HG02623 (cell line): ENCODE measurements around the gene CHD2.
"Not testable (repeated sequence)": the region's sequence is repeated elsewhere in the genome, so short reads cannot be mapped to it uniquely, and the experiment has no call there.

Experiments
- ATAC-seq: cut with Tn5 transposase; IDR thresholded peaks from one replicate; pipeline ENCODE4 v1.9.1; 2021; ENCODE audit warnings: moderate library complexity; ENCODE audit not compliant: unreplicated experiment

CHD2 gene

GRCh38 chr15:92899948-92900730, at the start of gene CHD2:
Gene CHD2, plus strand, starts transcription at chr15:92900324. Its CDS starts 914 bp downstream, at chr15:92901238.
- ATAC-seq = peak; percentile 63

GRCh38 chr15:92853222-92853621, 46.9 kb upstream of the CHD2 start:
- no peak for ATAC-seq

GRCh38 chr15:92861742-92862141, 38.4 kb upstream of the CHD2 start:
- no peak for ATAC-seq

- no peak for ATAC-seq
Measured at GRCh38 chr15:92864127-92864814, 35.9 kb upstream of the CHD2 start.

- no peak for ATAC-seq
Measured at GRCh38 chr15:92869263-92869940, 30.7 kb upstream of the CHD2 start.

GRCh38 chr15:92870010-92870591, 30.0 kb upstream of the CHD2 start:
- ATAC-seq = no peak

- not testable (repeated sequence) for ATAC-seq
Measured at GRCh38 chr15:92872967-92873366, 27.2 kb upstream of the CHD2 start.

- ATAC-seq = no peak
Measured at GRCh38 chr15:92877000-92877399, 23.1 kb upstream of the CHD2 start.

- no peak for ATAC-seq
Measured at GRCh38 chr15:92877416-92877815, 22.7 kb upstream of the CHD2 start.

GRCh38 chr15:92878593-92879053, 21.5 kb upstream of the CHD2 start:
- no peak for ATAC-seq

- ATAC-seq = no peak
Measured at GRCh38 chr15:92879949-92880725, 20.0 kb upstream of the CHD2 start.

GRCh38 chr15:92880796-92881195, 19.3 kb upstream of the CHD2 start:
- no peak for ATAC-seq

GRCh38 chr15:92881211-92881754, 18.8 kb upstream of the CHD2 start:
- ATAC-seq = no peak

GRCh38 chr15:92881802-92882696, 18.1 kb upstream of the CHD2 start:
- ATAC-seq = peak; percentile 92

GRCh38 chr15:92882697-92883162, 17.4 kb upstream of the CHD2 start:
- peak; percentile 53 for ATAC-seq

GRCh38 chr15:92883163-92883875, 16.8 kb upstream of the CHD2 start:
- no peak for ATAC-seq

GRCh38 chr15:92883876-92884435, 16.2 kb upstream of the CHD2 start:
- no peak for ATAC-seq
